GM19240 (cell line): Measurements from ENCODE around the gene MACROD2.

ENCODE experiments used
- DNase-seq: peaks from one replicate; pipeline ENCODE4 v3.0.0; 2011; ENCODE audit warnings: low spot score; ENCODE audit not compliant: insufficient read length

MACROD2 gene

DNA sequence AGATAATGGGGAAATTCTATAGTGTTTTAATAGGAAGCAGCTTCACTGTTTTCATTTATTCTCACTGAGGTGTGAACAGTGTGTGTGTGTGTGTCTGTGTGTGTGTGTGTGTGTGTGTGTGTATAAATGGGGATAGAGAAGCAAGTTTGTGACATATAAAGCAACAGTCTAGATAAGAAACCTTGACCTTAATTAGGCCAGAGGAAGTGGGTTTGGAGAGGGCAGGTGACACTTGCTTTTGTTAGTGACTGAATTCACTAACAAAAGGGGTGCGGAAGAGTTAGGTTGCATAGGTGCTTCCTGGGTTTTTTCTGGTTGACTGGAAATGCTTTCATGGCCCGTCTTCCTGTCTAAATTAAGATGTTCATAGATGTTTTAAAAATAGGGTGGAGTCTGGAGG lies 857.8 kb downstream of the MACROD2 start:
- no peak for DNase-seq

DNA sequence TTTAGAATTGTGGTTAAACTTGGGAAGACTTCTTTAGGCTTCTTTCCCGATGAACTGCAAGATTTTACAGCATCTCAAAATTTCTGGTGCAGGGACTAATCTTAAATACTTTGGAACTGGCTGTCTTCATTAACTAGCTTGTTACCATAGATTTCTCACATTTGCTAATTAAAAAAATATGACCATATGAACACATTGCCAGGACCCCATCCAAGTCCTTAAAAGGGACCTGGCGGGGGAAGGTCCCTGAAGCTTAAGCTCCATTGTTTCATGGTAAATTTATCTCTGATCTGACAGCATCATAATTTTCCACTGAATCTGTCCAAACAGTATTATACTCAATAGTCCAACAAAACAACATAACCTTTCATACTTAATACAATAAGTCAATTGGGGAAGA lies 859.9 kb downstream of the MACROD2 start:
- no peak for DNase-seq

- DNase-seq = no peak
These were observed 864.3 kb downstream of the MACROD2 start for GRCh38 chr20:14859627-14860026.

DNA sequence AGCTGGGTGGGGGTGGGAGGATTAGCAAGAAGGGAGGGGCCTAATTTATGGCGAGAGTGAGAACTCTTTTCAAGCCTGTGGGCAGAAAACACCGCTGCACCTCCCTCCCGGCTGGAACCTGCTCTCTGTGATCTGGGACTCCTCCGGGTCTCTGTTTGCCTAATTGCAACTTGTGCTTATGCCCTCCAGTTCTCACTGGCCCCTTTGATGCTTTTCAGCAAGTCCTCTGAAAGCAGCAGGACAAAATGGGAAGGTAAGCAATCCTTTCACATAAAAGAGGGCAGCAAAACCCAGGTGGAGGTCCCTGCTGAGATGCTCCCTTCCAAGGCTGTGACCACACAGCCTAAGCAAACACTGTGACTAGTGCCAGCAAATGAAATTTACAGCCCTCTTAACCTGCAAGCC lies 865.1 kb downstream of the MACROD2 start:
- no peak for DNase-seq

- DNase-seq = no peak
These were observed 865.8 kb downstream of the MACROD2 start for GRCh38 chr20:14861028-14861699.

DNA sequence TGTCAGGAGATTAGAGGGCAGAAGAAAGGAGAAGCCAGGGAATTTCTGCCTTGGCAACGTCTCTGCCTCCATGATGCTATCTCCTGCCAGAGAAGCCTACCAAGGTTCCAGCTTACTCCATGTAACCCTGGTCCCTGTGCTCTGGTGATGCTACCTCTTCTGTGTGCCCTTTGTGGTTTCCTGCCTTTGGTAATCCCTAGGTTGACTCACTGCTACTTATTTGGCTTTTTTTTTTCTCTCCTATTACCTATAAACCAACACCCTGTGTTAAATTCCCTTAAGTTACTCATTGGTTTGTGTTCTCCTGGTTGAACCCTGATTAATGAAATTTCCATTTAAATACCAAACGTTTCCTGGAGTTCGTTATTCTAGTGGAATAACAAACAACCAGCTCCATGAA lies 869.9 kb downstream of the MACROD2 start:
- DNase-seq = no peak

- DNase-seq = no peak
These were observed 870.4 kb downstream of the MACROD2 start for GRCh38 chr20:14865731-14866130.

- no peak for DNase-seq
These were observed 871.7 kb downstream of the MACROD2 start for GRCh38 chr20:14866841-14867514.

DNA sequence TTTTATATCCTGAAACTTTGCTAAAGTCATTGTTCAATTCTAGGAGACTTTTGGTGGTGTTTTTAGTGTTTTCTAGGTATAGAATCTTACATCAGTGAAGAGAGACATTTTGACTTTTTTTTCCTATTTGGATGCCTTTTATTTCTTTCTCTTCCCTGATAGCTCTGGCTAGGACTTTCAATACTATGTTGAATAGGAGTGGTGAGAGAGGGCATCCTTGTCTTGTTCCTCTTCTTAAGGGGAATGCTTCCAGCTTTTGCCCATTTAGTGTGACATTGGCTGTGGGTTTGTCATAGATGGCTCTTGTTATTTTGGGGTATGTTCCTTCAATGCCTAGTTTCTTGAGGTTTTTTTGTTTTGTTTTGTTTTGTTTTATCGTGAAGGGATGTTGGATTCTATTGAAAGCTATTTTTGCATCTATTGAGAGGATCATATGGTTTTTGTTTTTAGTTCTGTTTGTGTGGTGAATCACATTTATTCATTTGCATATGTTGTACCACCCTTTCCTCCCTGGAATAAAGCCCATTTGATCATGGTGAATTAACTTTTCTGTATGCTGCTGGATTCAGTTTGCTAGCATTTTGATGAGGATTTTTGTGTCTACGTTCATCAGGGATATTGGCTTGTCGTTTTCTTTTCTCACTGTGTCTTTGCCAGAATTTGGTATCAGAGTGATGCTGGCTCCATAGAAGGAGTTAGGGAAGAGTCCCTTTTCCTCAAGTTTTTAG lies 882.1 kb downstream of the MACROD2 start:
- no peak for DNase-seq

DNA sequence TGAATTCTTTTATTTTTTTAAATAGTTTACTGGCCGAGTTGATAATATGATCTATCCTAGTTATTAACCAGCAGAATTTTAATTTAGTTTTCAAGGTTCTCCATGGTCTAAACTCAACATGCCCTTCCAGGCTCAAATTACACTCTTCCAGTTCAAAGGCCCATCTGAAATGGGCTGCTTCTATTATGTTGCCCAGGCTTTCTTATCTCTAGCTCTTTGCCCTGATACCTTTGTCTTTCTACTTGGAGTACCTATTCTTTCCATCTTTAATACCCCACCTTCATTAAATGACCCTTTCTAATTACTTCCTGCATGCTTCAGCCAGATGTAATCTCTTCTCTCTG lies 883.3 kb downstream of the MACROD2 start:
- DNase-seq = no peak

- no peak for DNase-seq
These were observed 883.8 kb downstream of the MACROD2 start for GRCh38 chr20:14879020-14879697.

DNA sequence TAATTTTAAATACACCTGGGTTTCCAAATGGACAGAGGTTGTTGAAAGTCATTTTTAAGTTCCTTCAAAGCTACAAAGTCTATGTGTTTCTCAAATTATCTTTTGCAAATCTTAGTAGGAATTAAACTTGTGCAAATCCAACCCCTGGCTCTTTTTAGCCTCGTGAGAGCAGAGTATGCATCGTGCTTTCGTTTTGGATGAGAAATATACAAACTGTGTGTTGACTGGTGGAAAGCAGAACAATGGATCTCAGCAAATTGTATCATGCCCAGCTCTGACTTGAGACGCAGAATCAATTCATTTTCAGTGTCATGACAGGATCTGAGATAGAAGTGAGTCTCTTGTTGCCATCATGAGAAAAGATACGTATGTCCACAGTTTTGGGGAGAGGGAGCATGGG lies 884.5 kb downstream of the MACROD2 start:
- no peak for DNase-seq

DNA sequence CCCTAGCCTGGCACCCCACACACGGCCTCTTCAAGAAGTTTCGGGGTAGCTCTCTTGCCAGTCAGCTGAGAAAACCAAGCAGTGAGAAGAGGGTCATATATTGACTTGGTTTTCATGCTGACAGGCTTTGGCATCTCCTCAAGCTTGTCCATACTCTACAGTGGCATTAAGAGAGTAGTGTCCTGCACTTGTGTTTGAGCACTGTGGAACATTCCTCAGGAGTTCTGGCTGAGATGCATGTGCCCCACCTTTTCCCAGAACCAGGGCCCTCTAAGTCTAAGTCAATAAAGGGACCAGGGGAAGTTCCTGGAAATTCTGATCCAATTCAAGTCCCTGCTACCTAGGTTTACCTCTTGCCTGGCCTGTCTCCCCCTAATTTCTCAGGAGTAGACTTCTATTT lies 886.2 kb downstream of the MACROD2 start:
- DNase-seq = no peak

DNA sequence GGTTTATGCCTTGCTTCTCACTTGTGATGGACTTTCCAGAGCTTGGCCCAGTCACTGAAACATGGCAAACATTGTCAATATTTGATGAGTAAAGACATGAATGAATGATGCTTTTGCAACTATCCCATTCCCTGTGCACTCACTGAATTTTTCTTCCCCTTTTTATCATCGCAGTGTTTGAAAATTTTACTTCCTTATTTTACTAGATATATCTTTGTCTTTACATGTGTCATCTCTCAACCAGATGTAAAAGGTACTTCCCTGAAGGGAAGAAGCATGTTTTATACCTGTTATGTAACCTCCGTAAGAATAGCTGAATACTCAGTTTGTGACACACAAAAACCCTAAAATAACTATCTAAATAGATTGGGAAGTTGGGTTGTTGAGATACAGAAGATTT lies 886.8 kb downstream of the MACROD2 start:
- DNase-seq = no peak

GRCh38 chr20:14882846-14883245 lies 887.5 kb downstream of the MACROD2 start:
- DNase-seq = no peak

- no peak for DNase-seq
These were observed 888.0 kb downstream of the MACROD2 start for GRCh38 chr20:14883324-14883723.

- DNase-seq = no peak
These were observed 890.3 kb downstream of the MACROD2 start for GRCh38 chr20:14885661-14886060.

DNA sequence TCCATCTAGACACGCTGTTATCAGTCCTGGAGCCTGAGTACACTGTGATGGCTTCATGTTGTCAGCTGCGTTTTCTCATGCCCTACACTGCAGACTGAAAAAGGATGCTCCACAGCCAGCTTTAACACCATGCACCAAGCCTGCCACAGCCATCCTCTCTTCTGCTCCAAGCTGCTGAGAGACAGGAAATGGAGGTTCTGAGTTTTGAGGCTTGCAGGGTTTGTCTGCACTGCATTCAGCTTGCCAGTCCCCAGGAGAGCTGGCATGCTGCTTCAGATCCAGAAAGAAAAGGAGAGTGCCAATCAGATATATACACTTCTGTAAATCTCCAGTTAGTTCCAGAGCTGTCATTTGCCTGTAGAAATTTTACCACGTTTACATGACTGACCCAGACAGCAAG lies 892.8 kb downstream of the MACROD2 start:
- no peak for DNase-seq

GRCh38 chr20:14889496-14890255 lies 894.4 kb downstream of the MACROD2 start:
- DNase-seq = no peak

GRCh38 chr20:14890713-14891112 lies 895.4 kb downstream of the MACROD2 start:
- no peak for DNase-seq

DNA sequence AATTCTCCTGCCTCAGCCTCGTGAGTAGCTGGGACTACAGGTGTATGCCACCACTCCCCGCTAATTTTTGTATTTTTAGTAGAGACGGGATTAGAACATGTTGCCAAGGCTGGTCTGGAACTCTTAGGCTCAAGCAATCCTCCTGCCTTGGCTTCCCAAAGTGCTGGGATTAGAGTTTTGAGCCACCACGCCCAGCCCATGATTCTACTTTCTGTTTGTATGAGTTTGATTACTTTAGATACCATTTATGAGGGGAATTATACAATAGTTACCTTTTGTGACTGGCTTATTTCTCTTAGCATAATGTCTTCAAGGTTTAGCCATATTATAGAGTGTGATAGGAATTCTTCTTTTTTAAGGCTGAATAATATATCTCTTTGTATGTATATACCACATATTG lies 897.5 kb downstream of the MACROD2 start:
- DNase-seq = no peak
